Measurements from ENCODE around the gene SPRED2.

DNA sequence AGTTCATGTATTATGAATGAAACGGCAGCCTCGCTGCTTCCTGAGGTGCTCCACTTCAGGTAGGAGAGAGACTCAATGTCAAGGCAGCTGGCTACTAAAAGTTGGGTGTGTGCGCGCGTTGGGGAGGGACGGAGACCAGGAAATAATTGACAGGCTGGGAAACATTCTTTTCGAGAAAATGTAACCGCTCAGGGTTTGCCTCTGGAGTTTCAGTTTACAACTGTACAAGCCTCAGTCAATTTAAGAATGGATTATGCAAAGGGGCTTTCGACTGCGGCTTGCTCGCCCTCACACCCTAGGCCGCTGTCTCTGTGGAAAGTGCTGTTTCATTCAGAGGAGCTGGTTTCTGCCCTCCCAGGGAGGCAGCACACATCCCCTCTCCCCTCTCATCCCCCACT, 4.4 kb upstream of the SPRED2 start:
- TF ChIP-seq POLR2A (IDR thresholded peaks at IDR 0.05; ENCODE audit: low read length) (no peak), GATA1 (IDR thresholded peaks at IDR 0.05; ENCODE audit: low read depth, low read length) (no peak)
